NCI-H446 (cell line): Measurements from ENCODE around the gene HDDC3.

Experiments used
- DNase-seq, 2 experiments: peaks; one replicate each; lab custom pipeline; 2025; lab: John Stamatoyannopoulos, UW

Gene HDDC3

GRCh38 chr15:90891346-90891949 lies 40.9 kb downstream of the HDDC3 start:
- no peak for DNase-seq

GRCh38 chr15:90890839-90891238 lies 41.5 kb downstream of the HDDC3 start:
- DNase-seq, result no peak

- no peak for DNase-seq
These were observed 42.5 kb downstream of the HDDC3 start for GRCh38 chr15:90889736-90890456.

- DNase-seq, result no peak
These were observed 43.0 kb downstream of the HDDC3 start for GRCh38 chr15:90889313-90889730.

GRCh38 chr15:90887037-90887481 lies 45.3 kb downstream of the HDDC3 start:
- no peak for DNase-seq

- no peak for DNase-seq
These were observed 46.1 kb downstream of the HDDC3 start for GRCh38 chr15:90886291-90886614.

- DNase-seq, result peak in 1 of 2 experiments; percentile 59
These were observed 46.7 kb downstream of the HDDC3 start for GRCh38 chr15:90885432-90886290.

- DNase-seq, result no peak
These were observed 47.5 kb downstream of the HDDC3 start for GRCh38 chr15:90884719-90885431.

GRCh38 chr15:90883976-90884718 lies 48.2 kb downstream of the HDDC3 start, which contains the start of gene FES:
Gene FES, plus strand, starts transcription at chr15:90884504. Its CDS starts 542 bp downstream, at chr15:90885046.
- DNase-seq, result no peak

- DNase-seq, result no peak
These were observed 48.8 kb downstream of the HDDC3 start for GRCh38 chr15:90883526-90883975.

GRCh38 chr15:90882781-90883525 lies 49.4 kb downstream of the HDDC3 start:
- no peak for DNase-seq

- DNase-seq, result no peak
These were observed 50.2 kb downstream of the HDDC3 start for GRCh38 chr15:90881978-90882721.

- DNase-seq, result no peak
These were observed 51.0 kb downstream of the HDDC3 start for GRCh38 chr15:90881181-90881977.

GRCh38 chr15:90880381-90881145 lies 51.8 kb downstream of the HDDC3 start:
- no peak for DNase-seq
